Nephron (organoid): ENCODE measurements around the gene MOV10.

ENCODE experiments used
- H3K27ac Mint-ChIP-seq, 3 experiments: 2 replicates each; pipeline ENCODE4 v1.8.0; 2020; ENCODE audit warnings: mixed read lengths in 3 of 3, mild to moderate bottlenecking in 2 of 3, moderate library complexity in 1 of 3
- H3K27me3 Mint-ChIP-seq: 2 replicates; pipeline ENCODE4 v1.8.0; 2021; ENCODE audit warnings: low read depth, mild to moderate bottlenecking, moderate library complexity, mixed read lengths
- H3K36me3 Mint-ChIP-seq: 2 replicates; pipeline ENCODE4 v1.8.0; 2020; ENCODE audit warnings: low read depth, mixed read lengths
- H3K4me1 Mint-ChIP-seq: 2 replicates; pipeline ENCODE4 v1.8.0; 2020; ENCODE audit warnings: mixed read lengths
- H3K4me3 Mint-ChIP-seq, 3 experiments: 2 replicates each; pipeline ENCODE4 v1.8.0; 2020; ENCODE audit warnings: mild to moderate bottlenecking in 3 of 3, mixed read lengths in 3 of 3, moderate library complexity in 2 of 3
- H3K9me3 Mint-ChIP-seq: 2 replicates; pipeline ENCODE4 v1.8.0; 2020; ENCODE audit warnings: mixed read lengths
- CTCF ChIP-seq, 3 experiments: fragments of 200-600 bp; sonication (generic); IDR thresholded peaks; one replicate each; pipeline ENCODE4 v1.5.0; 2021; ENCODE audit warnings: antibody characterized with exemption in 3 of 3; ENCODE audit not compliant: unreplicated experiment in 3 of 3

The MOV10 gene

GRCh38 chr1:112731451-112731850 is 57.0 kb downstream of the MOV10 start:
- Mint-ChIP-seq H3K27ac (peak overlapping the region in 1 of 3 experiments; percentile 60), H3K4me3 (no peak overlapping the region), H3K36me3 (no peaks in the 10 kb centered on the region), H3K4me1 (peaks cover 12% of the 10 kb centered on the region), H3K27me3 (peaks cover 4% of the 10 kb centered on the region), H3K9me3 (no peaks in the 10 kb centered on the region)
- no peak for TF ChIP-seq CTCF (IDR thresholded peaks at IDR 0.05; ENCODE audit: unreplicated experiment in 3 of 3)

- Mint-ChIP-seq H3K27ac (no peak overlapping the region), H3K9me3 (peaks cover 4% of the 10 kb centered on the region), H3K4me1 (no peaks in the 10 kb centered on the region), H3K36me3 (no peaks in the 10 kb centered on the region), H3K27me3 (peaks cover 6% of the 10 kb centered on the region), H3K4me3 (no peak overlapping the region)
- TF ChIP-seq CTCF (IDR thresholded peaks at IDR 0.05; ENCODE audit: unreplicated experiment in 3 of 3): no peak
Observed at GRCh38 chr1:112735752-112736151, 61.3 kb downstream of the MOV10 start.

GRCh38 chr1:112737573-112737972 is 63.1 kb downstream of the MOV10 start:
- Mint-ChIP-seq H3K36me3 (no peaks in the 10 kb centered on the region), H3K27me3 (peaks cover 20% of the 10 kb centered on the region), H3K4me3 (no peak overlapping the region), H3K4me1 (no peaks in the 10 kb centered on the region), H3K9me3 (peaks cover 10% of the 10 kb centered on the region), H3K27ac (no peak overlapping the region)
- no peak for TF ChIP-seq CTCF (IDR thresholded peaks at IDR 0.05; ENCODE audit: unreplicated experiment in 3 of 3)

- TF ChIP-seq CTCF (IDR thresholded peaks at IDR 0.05; ENCODE audit: unreplicated experiment in 3 of 3): no peak
- Mint-ChIP-seq H3K4me3 (peak overlapping the region in 1 of 3 experiments; percentile 47), H3K9me3 (peaks cover 17% of the 10 kb centered on the region), H3K36me3 (no peaks in the 10 kb centered on the region), H3K4me1 (peaks cover 4% of the 10 kb centered on the region), H3K27me3 (peaks cover 53% of the 10 kb centered on the region), H3K27ac (no peak overlapping the region)
Observed at GRCh38 chr1:112743174-112744008, 68.9 kb downstream of the MOV10 start.

GRCh38 chr1:112744009-112744578 is 69.6 kb downstream of the MOV10 start:
- peaks cover 18% of the 10 kb centered on the region for H3K9me3 Mint-ChIP-seq
- TF ChIP-seq CTCF (IDR thresholded peaks at IDR 0.05; ENCODE audit: unreplicated experiment in 3 of 3): peak; percentile 15 to 33 (median 30)
- H3K27me3 Mint-ChIP-seq: peaks cover 53% of the 10 kb centered on the region
- H3K4me3 Mint-ChIP-seq: peak overlapping the region in 2 of 3 experiments; percentile 19 to 41
- H3K27ac Mint-ChIP-seq: no peak overlapping the region
- H3K4me1 Mint-ChIP-seq: peaks cover 4% of the 10 kb centered on the region
- no peaks in the 10 kb centered on the region for H3K36me3 Mint-ChIP-seq
